HL-60 (cell line): ENCODE measurements around the gene NAV2.

ENCODE experiments used
- DNase-seq, 2 experiments: peaks; one replicate each; pipeline ENCODE4 v3.0.0-alpha.2; 2010 to 2020; ENCODE audit warnings: low read depth in 1 of 2, low spot score in 1 of 2
- H3K27ac ChIP-seq: fragments of 250-450 bp; sonication (Bioruptor Pico); replicated peaks from 2 replicates; pipeline ENCODE4 v1.5.1; 2020; ENCODE audit warnings: mild to moderate bottlenecking, moderate library complexity
- H3K27me3 ChIP-seq: fragments of 250-450 bp; sonication (Bioruptor Pico); 2 replicates; pipeline ENCODE4 v1.5.1; 2021; ENCODE audit warnings: mild to moderate bottlenecking, moderate library complexity; ENCODE audit not compliant: insufficient read depth, poor library complexity, severe bottlenecking
- H3K4me3 ChIP-seq: replicated peaks from 2 replicates; pipeline ENCODE4 v1.5.1; 2011; ENCODE audit warnings: mild to moderate bottlenecking, control low read depth, low read length; ENCODE audit not compliant: insufficient read depth
- CTCF ChIP-seq: IDR thresholded peaks from one replicate; pipeline ENCODE4 v1.5.1; 2011; ENCODE audit warnings: low read length, control low read depth, inconsistent platforms; ENCODE audit not compliant: insufficient read depth
- GABPA ChIP-seq: IDR thresholded peaks from 2 replicates; pipeline ENCODE4 v1.6.1; 2012; ENCODE audit warnings: low read depth
- POLR2AphosphoS5 ChIP-seq: IDR thresholded peaks from 2 replicates; pipeline ENCODE4 v1.6.1; 2012; ENCODE audit warnings: low read depth
- SPI1 ChIP-seq: IDR thresholded peaks from 2 replicates; pipeline ENCODE4 v1.6.1; 2012; ENCODE audit warnings: low read depth, mild to moderate bottlenecking, borderline replicate concordance
- TF ChIP-seq, protein P1 (sequence below): IDR thresholded peaks from 2 replicates; pipeline ENCODE4 v1.6.1; 2012; ENCODE audit warnings: low read depth; ENCODE audit not compliant: insufficient replicate concordance

Gene NAV2

GRCh38 chr11:19762266-19762665, 49.6 kb downstream of the NAV2 start:
- no peak for DNase-seq
- H3K27me3 ChIP-seq, result no peaks in the 10 kb centered on the region
- TF ChIP-seq, protein P1, sequence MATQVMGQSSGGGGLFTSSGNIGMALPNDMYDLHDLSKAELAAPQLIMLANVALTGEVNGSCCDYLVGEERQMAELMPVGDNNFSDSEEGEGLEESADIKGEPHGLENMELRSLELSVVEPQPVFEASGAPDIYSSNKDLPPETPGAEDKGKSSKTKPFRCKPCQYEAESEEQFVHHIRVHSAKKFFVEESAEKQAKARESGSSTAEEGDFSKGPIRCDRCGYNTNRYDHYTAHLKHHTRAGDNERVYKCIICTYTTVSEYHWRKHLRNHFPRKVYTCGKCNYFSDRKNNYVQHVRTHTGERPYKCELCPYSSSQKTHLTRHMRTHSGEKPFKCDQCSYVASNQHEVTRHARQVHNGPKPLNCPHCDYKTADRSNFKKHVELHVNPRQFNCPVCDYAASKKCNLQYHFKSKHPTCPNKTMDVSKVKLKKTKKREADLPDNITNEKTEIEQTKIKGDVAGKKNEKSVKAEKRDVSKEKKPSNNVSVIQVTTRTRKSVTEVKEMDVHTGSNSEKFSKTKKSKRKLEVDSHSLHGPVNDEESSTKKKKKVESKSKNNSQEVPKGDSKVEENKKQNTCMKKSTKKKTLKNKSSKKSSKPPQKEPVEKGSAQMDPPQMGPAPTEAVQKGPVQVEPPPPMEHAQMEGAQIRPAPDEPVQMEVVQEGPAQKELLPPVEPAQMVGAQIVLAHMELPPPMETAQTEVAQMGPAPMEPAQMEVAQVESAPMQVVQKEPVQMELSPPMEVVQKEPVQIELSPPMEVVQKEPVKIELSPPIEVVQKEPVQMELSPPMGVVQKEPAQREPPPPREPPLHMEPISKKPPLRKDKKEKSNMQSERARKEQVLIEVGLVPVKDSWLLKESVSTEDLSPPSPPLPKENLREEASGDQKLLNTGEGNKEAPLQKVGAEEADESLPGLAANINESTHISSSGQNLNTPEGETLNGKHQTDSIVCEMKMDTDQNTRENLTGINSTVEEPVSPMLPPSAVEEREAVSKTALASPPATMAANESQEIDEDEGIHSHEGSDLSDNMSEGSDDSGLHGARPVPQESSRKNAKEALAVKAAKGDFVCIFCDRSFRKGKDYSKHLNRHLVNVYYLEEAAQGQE, result no peak
- no peak for TF ChIP-seq CTCF

DNA sequence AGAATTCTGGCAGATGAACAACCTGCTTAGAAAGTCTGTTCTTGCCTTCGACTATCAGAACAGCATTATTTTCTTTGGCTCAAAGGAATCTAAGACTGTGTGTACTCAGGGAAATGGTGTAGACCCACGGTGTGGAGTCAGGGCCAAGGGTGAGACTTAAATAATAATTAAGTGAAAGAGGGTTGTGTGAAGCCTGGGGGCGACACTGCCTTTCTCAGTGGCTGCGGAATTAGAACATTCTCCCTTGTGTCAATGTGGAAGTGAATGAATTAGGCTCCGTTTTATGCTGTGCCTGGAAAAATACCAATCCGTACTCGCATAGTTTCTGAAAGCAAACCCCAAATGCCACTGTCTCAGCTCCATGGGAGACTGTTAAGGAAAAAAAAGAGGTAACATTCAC, 50.7 kb downstream of the NAV2 start:
- H3K4me3 ChIP-seq, result no peak overlapping the region
- H3K27me3 ChIP-seq, result no peaks in the 10 kb centered on the region
- TF ChIP-seq CTCF (no peak), POLR2AphosphoS5 (no peak), SPI1 (no peak), GABPA (no peak)
- TF ChIP-seq, protein P1, result no peak
- no peak overlapping the region for H3K27ac ChIP-seq
- no peak for DNase-seq

More at GRCh38 chr11:19762266-19762665, 49.6 kb downstream of the NAV2 start:
- Histone ChIP-seq H3K4me3 (no peak overlapping the region), H3K27ac (no peak overlapping the region)

DNA sequence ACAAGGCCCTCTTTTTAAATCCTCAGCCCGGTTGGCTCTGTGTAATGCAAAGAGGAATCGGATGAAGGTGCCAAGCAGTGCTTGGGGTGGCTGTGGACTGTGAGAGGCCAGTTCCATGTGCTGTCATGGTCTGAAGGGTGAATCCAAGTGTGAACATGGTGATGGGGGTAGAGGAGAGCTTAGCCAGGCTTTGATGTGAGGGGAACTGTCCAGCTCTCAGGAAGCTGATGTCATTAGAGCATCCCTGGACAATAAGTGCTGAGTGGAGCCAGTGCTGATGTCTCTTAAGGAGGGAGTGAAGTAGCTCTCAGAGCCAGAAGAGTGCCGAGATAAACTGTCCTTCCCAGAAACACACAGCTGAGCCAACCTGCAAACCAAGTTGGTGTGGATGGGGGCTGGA, 53.6 kb downstream of the NAV2 start:
- Histone ChIP-seq H3K4me3 (no peak overlapping the region), H3K27me3 (peaks cover 2% of the 10 kb centered on the region), H3K27ac (no peak overlapping the region)
- TF ChIP-seq GABPA, result no peak
- TF ChIP-seq, protein P1, result peak; percentile 65
- no peak for DNase-seq

GRCh38 chr11:19766810-19767209, 54.2 kb downstream of the NAV2 start:
- TF ChIP-seq GABPA (no peak), POLR2AphosphoS5 (no peak), CTCF (no peak), SPI1 (no peak)
- TF ChIP-seq, protein P1, result no peak
- DNase-seq, result no peak
- Histone ChIP-seq H3K27ac (no peak overlapping the region), H3K4me3 (no peak overlapping the region), H3K27me3 (peaks cover 3% of the 10 kb centered on the region)
